ENCODE results near the gene SFMBT2. TPM values are rescaled to one million over a fixed set of nuclear protein-coding genes. Genes with fewer than 3 reads are reported as not detected.

The SFMBT2 gene
- total and polyA plus RNA-seq, 10 of the 15 experiments (the other 5 are each of a cell fraction or from before 2014, with no cell fraction given): 2.8 to 29.6 (median 15.1) TPM

- no peak for FAIRE-seq
- BruUV-seq (replicated peaks): no TSS peak
- no peak for DNase-seq (ENCODE audit: low read depth, low spot score)
- Histone ChIP-seq H3K27me3 (replicated peaks in 1 of 2; ENCODE audit: control insufficient read depth in 2 of 2, insufficient read depth in 2 of 2, low read length in 1 of 2) (no peaks in the 10 kb centered on the region; a peak in 1 of 4 replicates), H3K36me3 (ENCODE audit: control insufficient read depth in 2 of 2, insufficient read depth in 2 of 2, low read length in 1 of 2) (no peaks in the 10 kb centered on the region), H2AFZ (ENCODE audit: control insufficient read depth, low read depth, low read length) (no peak overlapping the region), H3K4me1 (ENCODE audit: control insufficient read depth, insufficient read depth, low read length) (no peaks in the 10 kb centered on the region), H3K4me2 (ENCODE audit: control insufficient read depth, insufficient read depth) (no peak overlapping the region), H3K27ac (ENCODE audit: control insufficient read depth, insufficient read depth) (no peak overlapping the region), H4K20me1 (ENCODE audit: control insufficient read depth, insufficient read depth) (no peaks in the 10 kb centered on the region), H3K9ac (ENCODE audit: control insufficient read depth, insufficient read depth, low read length) (no peak overlapping the region), H3K4me3 (no peak overlapping the region), H3K9me3 (replicated peaks; ENCODE audit: control insufficient read depth, insufficient read depth, low read length) (no peaks in the 10 kb centered on the region), H3K79me2 (ENCODE audit: control insufficient read depth, insufficient read depth, low read length) (no peaks in the 10 kb centered on the region)
- RAD21 ChIA-PET (ENCODE audit: unreplicated experiment): no interaction called here
- TF ChIP-seq NR2F1 (conservative IDR thresholded peaks at IDR 0.05): no peak
- in situ Hi-C loops (cut with MboI) (no loop called here), intact Hi-C loops (cut with micrococcal nuclease; ENCODE audit: unreplicated experiment) (no loop called here)
- SMC1A ChIA-PET (ENCODE audit: uncharacterized antibody, unreplicated experiment): no interaction called here
- WGBS (ENCODE audit: insufficient coverage, insufficient replicate concordance, low lambda C conversion rate, missing lambda C conversion rate): 91% methylated on average over 3 of the region's 3 CpGs
- ATAC-seq: no peak
- POLR2A ChIA-PET: interaction anchor here (0.7 kb wide), 1 partner anchor 744 kb away, joined by 5 read pairs; no protein-coding TSS in a partner anchor
- CTCF ChIA-PET: interaction anchor here (1.1 kb wide), 1 partner anchor 11 kb away, joined by 3 read pairs; no protein-coding TSS in a partner anchor
Measured at GRCh38 chr10:7111089-7111488, 299.7 kb downstream of the SFMBT2 start.

Small RNAs within 50 kb of the gene (small RNA-seq; reads per million reads assigned to genes)
- gene AL590095.2 (not detected), gene COX6CP17 (not detected)
